ENCODE measurements around the gene USP4.

Gene USP4

GRCh38 chr3:49343163-49343562, 3.3 kb upstream of the USP4 start:
- Histone ChIP-seq H3K4me3 (ENCODE audit: low read depth, low read length) (no peak overlapping the region), H3K36me3 (ENCODE audit: control insufficient read depth in 2 of 2, insufficient read depth in 1 of 2, low read length in 2 of 2) (no peaks in the 10 kb centered on the region), H3K27ac (ENCODE audit: extremely low read depth, low read depth, low read length) (no peak overlapping the region), H3K9me3 (ENCODE audit: control insufficient read depth, insufficient read depth, low read depth, low read length) (no peaks in the 10 kb centered on the region), H3K4me1 (ENCODE audit: control insufficient read depth, insufficient read depth, low read length) (no peaks in the 10 kb centered on the region)
- ChIA-PET POLR2A (interaction anchor here (0.7 to 1.7 kb wide), 2 partner anchors 14 to 170 kb away, joined by 4 to 8 read pairs; no protein-coding TSS in a partner anchor), CTCF (interaction anchor here (0.6 kb wide), 1 partner anchor 59 kb away, joined by 3 read pairs; no protein-coding TSS in a partner anchor)
- TF ChIP-seq ZNF670 (tag by site-specific recombination; IDR thresholded peaks at IDR 0.05; ENCODE audit: low read depth) (no peak), ZNF280D (tag by site-specific recombination; IDR thresholded peaks at IDR 0.05) (no peak), ZNF211 (tag by site-specific recombination; IDR thresholded peaks at IDR 0.05; ENCODE audit: low read depth) (no peak), ZSCAN23 (tag by site-specific recombination; IDR thresholded peaks at IDR 0.05) (no peak), KLF1 (tag by site-specific recombination; IDR thresholded peaks at IDR 0.05) (no peak), ZIC2 (tag by site-specific recombination; IDR thresholded peaks at IDR 0.05) (no peak), ZNF19 (tag by site-specific recombination; IDR thresholded peaks at IDR 0.05; ENCODE audit: low read depth) (no peak), ZNF791 (tag by site-specific recombination; IDR thresholded peaks at IDR 0.05) (no peak), ZNF121 (tag by site-specific recombination; IDR thresholded peaks at IDR 0.05) (no peak), ZNF488 (tag by site-specific recombination; IDR thresholded peaks at IDR 0.05) (no peak), AEBP2 (tag by site-specific recombination; IDR thresholded peaks at IDR 0.05; ENCODE audit: borderline replicate concordance) (no peak), ZNF175 (tag by site-specific recombination; IDR thresholded peaks at IDR 0.05) (no peak)

GRCh38 chr3:49341996-49342395, 2.1 kb upstream of the USP4 start:
- H3K27ac ChIP-seq (ENCODE audit: extremely low read depth, low read depth, low read length), result no peak overlapping the region
- TF ChIP-seq OVOL3 (tag by site-specific recombination; IDR thresholded peaks at IDR 0.05), result no peak
- TF ChIP-seq YY2 (tag by site-specific recombination; IDR thresholded peaks at IDR 0.05), result peak; percentile 33; the same call in 1 of the 2 replicates
- H3K4me3 ChIP-seq (ENCODE audit: low read depth, low read length), result no peak overlapping the region
- H3K36me3 ChIP-seq (ENCODE audit: control insufficient read depth in 2 of 2, insufficient read depth in 1 of 2, low read length in 2 of 2), result peaks cover 0 to 1% of the 10 kb centered on the region in 2 experiments; a peak in 2 of 3 replicates
- no peaks in the 10 kb centered on the region for H3K9me3 ChIP-seq (ENCODE audit: control insufficient read depth, insufficient read depth, low read depth, low read length)
- ChIA-PET POLR2A (interaction anchor here (1.7 kb wide), 1 partner anchor 16 kb away, joined by 4 read pairs; no protein-coding TSS in a partner anchor), CTCF (interaction anchor here (0.6 to 0.7 kb wide), 2 partner anchors 17 to 38 kb away, joined by 5 to 6 read pairs; no protein-coding TSS in a partner anchor)
- no peaks in the 10 kb centered on the region for H3K4me1 ChIP-seq (ENCODE audit: control insufficient read depth, insufficient read depth, low read length)

- TF ChIP-seq ZNF155 (tag by site-specific recombination; IDR thresholded peaks at IDR 0.05) (no peak), ZBTB21 (tag by site-specific recombination; IDR thresholded peaks at IDR 0.05) (0 out of 2 replicates have a peak, but pooled peaks have one; percentile 15), ZBTB48 (tag by site-specific recombination; IDR thresholded peaks at IDR 0.05) (peak; percentile 25; the same call in 1 of the 2 replicates), ZNF623 (tag by site-specific recombination; IDR thresholded peaks at IDR 0.05) (no peak), BCL6B (tag by site-specific recombination; IDR thresholded peaks at IDR 0.05) (no peak), SETDB1 (IDR thresholded peaks at IDR 0.05; ENCODE audit: insufficient read length, low read length) (no peak), ZNF335 (tag by site-specific recombination; conservative IDR thresholded peaks at IDR 0.05) (peak; percentile 71), ZSCAN4 (tag by site-specific recombination; IDR thresholded peaks at IDR 0.05) (no peak), ZNF404 (tag by site-specific recombination; IDR thresholded peaks at IDR 0.05) (no peak)
- no peaks in the 10 kb centered on the region for H3K9me3 ChIP-seq (ENCODE audit: control insufficient read depth, insufficient read depth, low read depth, low read length)
- peaks cover 0 to 18% of the 10 kb centered on the region in 2 experiments; a peak in 2 of 3 replicates for H3K36me3 ChIP-seq (ENCODE audit: control insufficient read depth in 2 of 2, insufficient read depth in 1 of 2, low read length in 2 of 2)
- peak overlapping the region; percentile 79 for H3K4me3 ChIP-seq (ENCODE audit: low read depth, low read length)
- H3K27ac ChIP-seq (ENCODE audit: extremely low read depth, low read depth, low read length), result peak overlapping the region; percentile 88; the same call in 1 of the 2 replicates
- H3K4me1 ChIP-seq (ENCODE audit: control insufficient read depth, insufficient read depth, low read length), result no peaks in the 10 kb centered on the region
- ChIA-PET CTCF (interaction anchor here (0.5 to 1.7 kb wide), 13 partner anchors 18 to 651 kb away, joined by 3 to 9 read pairs (median 4); partner anchors contain the start of genes GPX1 and KLHDC8B), POLR2A (interaction anchor here (0.5 to 2.4 kb wide), 16 partner anchors 11 to 1043 kb away, joined by 3 to 33 read pairs (median 4); partner anchors contain the start of genes DAG1, GPX1, NICN1 and RHOA)
Observed at GRCh38 chr3:49339581-49339940, 292 bp downstream of the USP4 start.
